Measurements from ENCODE around the gene IGF2BP2.
"Not testable (repeated sequence)": the region's sequence is repeated elsewhere in the genome, so short reads cannot be mapped to it uniquely, and the experiment has no call there.

The IGF2BP2 gene

DNA sequence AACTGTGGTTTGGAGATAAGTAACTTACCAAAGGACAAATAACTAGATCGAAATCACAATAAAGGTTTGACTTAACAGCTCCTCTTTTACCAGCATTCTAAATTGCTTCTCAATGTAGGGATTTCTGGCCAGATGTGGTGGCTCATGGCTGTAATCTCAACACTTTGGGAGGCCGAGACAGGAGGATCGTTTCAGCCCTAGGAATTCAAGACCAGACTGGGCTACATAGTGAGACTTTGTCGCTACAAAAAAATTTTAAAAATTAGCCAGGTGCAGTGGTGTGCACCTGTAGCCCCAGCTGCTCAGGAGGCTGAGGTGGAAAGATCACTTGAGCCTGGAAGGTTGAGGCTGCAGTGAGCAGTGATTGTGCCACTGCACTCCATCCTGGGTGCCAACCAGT is 17.4 kb upstream of the IGF2BP2 start:
- no peak overlapping the region for H3K4me3 ChIP-seq (ENCODE audit: low read depth, low read length)
- TF ChIP-seq, protein P1, sequence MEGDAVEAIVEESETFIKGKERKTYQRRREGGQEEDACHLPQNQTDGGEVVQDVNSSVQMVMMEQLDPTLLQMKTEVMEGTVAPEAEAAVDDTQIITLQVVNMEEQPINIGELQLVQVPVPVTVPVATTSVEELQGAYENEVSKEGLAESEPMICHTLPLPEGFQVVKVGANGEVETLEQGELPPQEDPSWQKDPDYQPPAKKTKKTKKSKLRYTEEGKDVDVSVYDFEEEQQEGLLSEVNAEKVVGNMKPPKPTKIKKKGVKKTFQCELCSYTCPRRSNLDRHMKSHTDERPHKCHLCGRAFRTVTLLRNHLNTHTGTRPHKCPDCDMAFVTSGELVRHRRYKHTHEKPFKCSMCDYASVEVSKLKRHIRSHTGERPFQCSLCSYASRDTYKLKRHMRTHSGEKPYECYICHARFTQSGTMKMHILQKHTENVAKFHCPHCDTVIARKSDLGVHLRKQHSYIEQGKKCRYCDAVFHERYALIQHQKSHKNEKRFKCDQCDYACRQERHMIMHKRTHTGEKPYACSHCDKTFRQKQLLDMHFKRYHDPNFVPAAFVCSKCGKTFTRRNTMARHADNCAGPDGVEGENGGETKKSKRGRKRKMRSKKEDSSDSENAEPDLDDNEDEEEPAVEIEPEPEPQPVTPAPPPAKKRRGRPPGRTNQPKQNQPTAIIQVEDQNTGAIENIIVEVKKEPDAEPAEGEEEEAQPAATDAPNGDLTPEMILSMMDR (IDR thresholded peaks at IDR 0.05; ENCODE audit: insufficient read depth, low read depth, low read length, missing control alignments), result no peak
- no peak for DNase-seq (ENCODE audit: low read depth)

DNA sequence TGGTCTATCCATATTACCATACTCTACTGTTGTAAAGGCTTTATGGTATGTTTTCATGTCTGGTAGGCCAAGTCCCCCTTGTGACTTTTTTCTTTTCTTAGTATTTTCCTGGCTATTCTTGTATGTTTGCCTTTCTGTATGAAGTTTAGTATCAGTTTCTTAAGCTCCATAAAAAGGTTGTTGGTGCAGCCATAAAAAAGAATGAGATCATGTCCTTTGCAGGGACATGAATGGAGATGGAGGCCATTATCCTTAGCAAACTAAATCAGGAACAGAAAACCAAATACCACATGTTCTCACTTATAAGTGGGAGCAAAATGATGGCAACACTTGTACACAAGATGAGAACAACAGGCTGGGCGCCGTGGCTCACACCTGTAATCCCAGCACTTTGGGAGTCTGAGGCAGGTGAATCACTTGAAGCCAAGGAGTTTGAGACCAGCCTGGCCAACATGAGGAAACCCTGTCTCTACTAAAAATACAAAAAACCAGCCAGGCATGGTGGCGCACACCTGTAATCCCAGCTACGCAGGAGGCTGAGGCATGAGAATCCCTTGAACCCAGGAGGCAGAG is 13.7 kb upstream of the IGF2BP2 start:
- H3K4me3 ChIP-seq (ENCODE audit: low read depth, low read length); DNase-seq (ENCODE audit: low read depth): not testable (repeated sequence)

DNA sequence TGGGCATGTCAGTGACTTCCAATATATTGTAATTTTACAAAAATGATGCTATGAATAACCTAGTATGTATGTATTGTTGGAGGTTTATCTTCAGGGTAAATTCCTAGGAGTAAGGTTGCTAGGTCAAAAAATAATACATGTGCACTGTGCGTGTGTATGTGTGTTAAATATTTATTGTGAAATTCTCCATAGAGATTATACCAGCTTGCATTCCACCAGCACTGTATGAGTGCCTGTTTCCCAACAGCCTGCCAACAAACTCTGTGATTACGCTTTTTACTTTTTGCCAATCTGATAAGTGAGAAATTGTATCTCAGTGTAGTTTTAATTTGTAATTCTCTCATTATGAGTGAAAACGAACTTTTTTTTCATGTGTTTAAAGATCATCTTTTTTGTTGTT is 12.6 kb upstream of the IGF2BP2 start:
- no peak for DNase-seq (ENCODE audit: low read depth)
- TF ChIP-seq, protein P1 (IDR thresholded peaks at IDR 0.05; ENCODE audit: insufficient read depth, low read depth, low read length, missing control alignments), result no peak
- no peak overlapping the region for H3K4me3 ChIP-seq (ENCODE audit: low read depth, low read length)

DNA sequence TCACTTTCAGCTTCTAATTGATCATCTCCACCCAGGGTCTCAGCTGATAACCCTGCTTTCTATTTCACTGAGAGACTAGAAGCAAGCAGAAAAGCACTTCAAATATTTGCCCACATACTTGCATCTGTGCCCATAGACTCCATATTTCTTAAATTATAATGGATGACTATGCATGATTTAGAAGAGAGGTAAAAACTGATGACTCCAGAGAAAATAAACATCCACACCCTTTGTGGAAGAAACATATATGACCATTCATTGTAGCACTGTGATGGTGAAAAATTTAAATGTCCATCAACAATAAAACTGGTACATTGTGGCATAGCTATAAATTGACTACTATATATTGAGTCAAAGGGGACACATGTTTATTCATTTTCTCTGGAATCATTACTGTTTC is 7.1 kb upstream of the IGF2BP2 start:
- no peak for DNase-seq (ENCODE audit: low read depth)
- H3K4me3 ChIP-seq (ENCODE audit: low read depth, low read length), result no peak overlapping the region
- TF ChIP-seq, protein P1 (IDR thresholded peaks at IDR 0.05; ENCODE audit: insufficient read depth, low read depth, low read length, missing control alignments), result no peak

- no peak for DNase-seq (ENCODE audit: low read depth)
- H3K4me3 ChIP-seq (ENCODE audit: low read depth, low read length), result no peak overlapping the region
- TF ChIP-seq, protein P1 (IDR thresholded peaks at IDR 0.05; ENCODE audit: insufficient read depth, low read depth, low read length, missing control alignments), result no peak
Measured at GRCh38 chr3:185831195-185831594, 6.4 kb upstream of the IGF2BP2 start.

DNA sequence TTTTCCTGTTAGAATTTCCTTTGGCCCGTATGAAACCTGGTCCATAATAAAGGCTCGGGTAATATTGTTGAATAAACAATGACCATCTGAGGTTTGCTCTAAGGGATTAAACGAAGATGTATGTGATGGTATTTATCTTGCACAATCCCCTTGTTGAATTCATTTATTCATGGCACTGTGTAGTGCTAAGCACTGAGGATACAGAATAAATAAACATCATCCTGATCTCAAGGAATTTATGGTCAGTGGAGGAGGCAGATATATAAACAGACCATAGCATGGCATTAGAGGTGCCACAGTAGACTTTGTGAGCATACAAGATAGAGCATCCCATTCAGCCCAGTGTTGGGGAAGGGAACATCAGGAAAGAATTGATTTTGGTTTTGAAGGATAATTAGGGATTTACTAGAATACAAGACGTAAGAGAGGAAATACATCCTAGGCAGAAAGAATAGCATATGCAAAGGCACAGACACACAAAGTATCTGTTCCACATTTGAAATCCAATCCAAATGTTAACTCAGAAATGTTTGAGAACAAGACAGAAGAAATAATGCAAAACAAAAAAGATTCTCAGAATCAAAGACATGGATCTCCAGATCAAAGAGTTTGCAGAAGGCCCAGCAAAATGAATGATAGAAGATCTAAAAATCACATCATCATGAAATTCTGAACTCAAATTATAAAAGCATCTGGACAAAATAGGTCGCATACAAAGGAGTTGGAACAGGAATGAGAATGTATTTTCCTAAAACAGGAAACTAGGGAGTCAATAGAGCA is 5.4 kb upstream of the IGF2BP2 start:
- no peak for DNase-seq (ENCODE audit: low read depth)
- H3K4me3 ChIP-seq (ENCODE audit: low read depth, low read length), result no peak overlapping the region
- TF ChIP-seq, protein P1 (IDR thresholded peaks at IDR 0.05; ENCODE audit: insufficient read depth, low read depth, low read length, missing control alignments), result no peak

- no peak overlapping the region for H3K4me3 ChIP-seq (ENCODE audit: low read depth, low read length)
- DNase-seq (ENCODE audit: low read depth), result no peak
- TF ChIP-seq, protein P1 (IDR thresholded peaks at IDR 0.05; ENCODE audit: insufficient read depth, low read depth, low read length, missing control alignments), result no peak
Measured at GRCh38 chr3:185828755-185829154, 3.9 kb upstream of the IGF2BP2 start.
